GM21367 (cell line): ENCODE data around the gene SHB.
"Not testable (repeated sequence)": the region's sequence is repeated elsewhere in the genome, so short reads cannot be mapped to it uniquely, and the experiment has no call there.

Source experiments
- ATAC-seq: cut with Tn5 transposase; IDR thresholded peaks from one replicate; pipeline ENCODE4 v1.9.1; 2021; ENCODE audit not compliant: unreplicated experiment

Gene SHB

GRCh38 chr9:37921546-37922300 is 147.3 kb downstream of the SHB start:
- ATAC-seq, result no peak

- ATAC-seq, result no peak
Observed at GRCh38 chr9:37921168-37921510, 147.9 kb downstream of the SHB start.

- ATAC-seq, result no peak
Observed at GRCh38 chr9:37920471-37921167, 148.4 kb downstream of the SHB start.

GRCh38 chr9:37919956-37920335 is 149.1 kb downstream of the SHB start:
- no peak for ATAC-seq

- no peak for ATAC-seq
Observed at GRCh38 chr9:37919246-37919955, 149.6 kb downstream of the SHB start.

- ATAC-seq, result no peak
Observed at GRCh38 chr9:37918665-37919170, 150.3 kb downstream of the SHB start.

- no peak for ATAC-seq
Observed at GRCh38 chr9:37917801-37918664, 151.0 kb downstream of the SHB start.

GRCh38 chr9:37917313-37917731 is 151.7 kb downstream of the SHB start:
- ATAC-seq, result no peak

GRCh38 chr9:37916471-37917312 is 152.3 kb downstream of the SHB start:
- ATAC-seq, result no peak

GRCh38 chr9:37915911-37916470 is 153.0 kb downstream of the SHB start:
- ATAC-seq, result no peak

GRCh38 chr9:37914701-37915358 is 154.2 kb downstream of the SHB start:
- no peak for ATAC-seq

- ATAC-seq, result no peak
Observed at GRCh38 chr9:37914154-37914551, 154.9 kb downstream of the SHB start.

GRCh38 chr9:37913480-37914153 is 155.4 kb downstream of the SHB start:
- ATAC-seq, result no peak

- ATAC-seq, result no peak
Observed at GRCh38 chr9:37911271-37911681, 157.8 kb downstream of the SHB start.

GRCh38 chr9:37910271-37910670 is 158.8 kb downstream of the SHB start:
- no peak for ATAC-seq

- ATAC-seq, result not testable (repeated sequence)
Observed at GRCh38 chr9:37909836-37910235, 159.2 kb downstream of the SHB start.

- no peak for ATAC-seq
Observed at GRCh38 chr9:37909326-37909725, 159.7 kb downstream of the SHB start.

GRCh38 chr9:37908698-37909186 is 160.3 kb downstream of the SHB start:
- ATAC-seq, result no peak
